Activated CD4-positive, CD25-positive, alpha-beta regulatory T cell treated with anti-CD3 and anti-CD28 coated beads, Interleukin-2, amount 50 U/mL, for 16 hours (primary cell): Measurements from ENCODE around the gene SIX6.
"Not testable (repeated sequence)": the region's sequence is repeated elsewhere in the genome, so short reads cannot be mapped to it uniquely, and the experiment has no call there.

Experiments used
- DNase-seq: peaks from one replicate; pipeline ENCODE4 v3.0.0-alpha.2; 2020; ENCODE audit warnings: low read depth, low spot score

The SIX6 gene

DNA sequence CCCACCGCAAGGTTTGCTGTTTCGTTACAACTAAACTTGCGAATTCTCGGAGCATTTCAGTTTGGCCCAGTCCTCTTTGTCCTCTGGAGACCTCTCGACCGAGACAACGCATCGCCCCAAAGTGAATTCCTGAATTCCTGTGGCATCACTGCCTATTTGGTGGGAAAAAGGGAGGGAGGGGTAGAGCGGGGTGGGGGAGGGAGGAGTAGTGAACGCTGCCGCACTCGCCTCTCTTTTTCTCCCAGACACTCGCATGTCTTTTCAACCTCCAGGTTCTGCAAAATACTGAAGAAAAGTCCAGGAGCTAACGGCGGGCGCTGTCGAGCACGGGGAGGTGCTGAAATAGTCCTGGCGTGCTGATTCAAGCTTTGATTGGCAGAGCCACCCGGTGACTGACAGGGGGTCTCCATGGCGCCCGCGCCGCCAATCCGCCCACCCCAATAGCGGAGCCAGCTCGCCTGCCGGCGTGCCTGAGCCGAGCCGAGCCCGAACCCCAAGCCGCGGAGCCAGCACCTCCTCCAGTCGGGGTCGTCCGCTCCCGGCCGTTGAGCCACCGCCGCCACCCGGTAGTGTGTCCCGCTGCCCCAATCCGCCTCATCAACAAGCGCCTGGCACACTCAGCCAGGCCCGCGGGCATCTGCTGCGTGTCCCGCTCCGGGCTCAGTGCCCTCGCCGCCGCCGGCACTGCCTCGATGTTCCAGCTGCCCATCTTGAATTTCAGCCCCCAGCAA, at the start of gene SIX6:
TSS of gene SIX6 (plus strand) at position 440 of the 731 bp plus-strand sequence. CDS start at position 693, 253 bp downstream.
- no peak for DNase-seq

DNA sequence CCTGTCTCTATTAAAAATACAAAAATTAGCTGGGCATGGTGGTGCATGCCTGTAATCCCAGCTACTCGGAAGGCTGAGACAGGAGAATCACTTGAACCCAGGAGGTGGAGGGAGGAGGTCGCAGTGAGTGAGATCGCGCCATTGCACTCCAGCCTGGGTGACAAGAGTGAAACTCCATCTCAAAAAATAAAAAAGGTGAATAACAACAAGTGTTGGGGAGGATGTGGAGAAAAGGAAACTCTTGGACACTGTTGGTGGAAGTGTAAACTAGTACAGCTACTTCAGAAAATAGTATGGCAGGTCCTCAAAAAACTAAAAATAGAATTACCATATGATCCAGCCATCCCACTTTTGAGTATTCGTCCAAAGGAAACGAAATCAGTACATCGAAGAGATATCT, 28.7 kb upstream of the SIX6 start:
- not testable (repeated sequence) for DNase-seq

DNA sequence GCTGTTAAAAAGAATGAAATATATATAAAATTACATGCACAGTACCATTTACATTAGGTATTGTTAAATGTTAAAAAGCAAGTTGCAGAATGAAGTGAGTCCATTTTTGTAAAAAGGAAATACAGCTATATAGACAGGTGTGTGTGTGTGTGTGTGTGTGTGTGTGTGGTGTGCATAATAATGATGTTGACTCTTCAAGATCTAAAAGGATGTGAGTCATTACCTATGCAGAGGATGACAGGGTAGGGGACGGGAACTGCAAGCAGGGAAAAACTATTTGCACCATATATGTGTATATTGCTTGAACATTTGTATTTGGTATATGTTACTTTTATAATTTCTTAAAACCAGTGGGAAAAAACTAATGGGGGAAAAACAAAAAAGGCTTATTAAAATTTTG, 26.2 kb upstream of the SIX6 start:
- DNase-seq: no peak

DNA sequence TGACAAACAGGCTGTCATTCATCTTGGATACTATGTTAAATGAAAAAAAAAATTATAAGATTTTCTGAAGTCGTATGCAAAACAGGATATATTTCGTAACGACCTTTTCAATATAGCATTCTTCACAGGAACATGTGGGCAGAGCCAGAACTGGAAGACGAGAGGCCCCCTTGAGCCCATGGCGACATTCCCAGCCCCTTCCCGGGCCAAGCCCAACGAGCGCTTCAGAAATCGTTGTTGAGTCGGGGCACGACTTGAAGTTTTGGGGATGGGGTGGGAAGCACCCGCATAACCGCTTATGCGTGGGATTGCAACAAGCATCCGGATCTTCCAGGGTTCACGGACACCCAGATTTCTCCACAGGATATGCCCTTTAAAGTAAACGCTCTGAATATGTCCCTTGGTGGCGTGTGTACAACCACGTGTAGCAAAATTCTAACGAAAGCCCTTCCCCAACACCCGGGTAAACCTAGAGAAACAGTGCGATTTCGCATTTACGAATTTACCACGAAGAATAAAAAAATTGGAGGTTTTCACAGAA, 23.8 kb upstream of the SIX6 start:
- no peak for DNase-seq

DNA sequence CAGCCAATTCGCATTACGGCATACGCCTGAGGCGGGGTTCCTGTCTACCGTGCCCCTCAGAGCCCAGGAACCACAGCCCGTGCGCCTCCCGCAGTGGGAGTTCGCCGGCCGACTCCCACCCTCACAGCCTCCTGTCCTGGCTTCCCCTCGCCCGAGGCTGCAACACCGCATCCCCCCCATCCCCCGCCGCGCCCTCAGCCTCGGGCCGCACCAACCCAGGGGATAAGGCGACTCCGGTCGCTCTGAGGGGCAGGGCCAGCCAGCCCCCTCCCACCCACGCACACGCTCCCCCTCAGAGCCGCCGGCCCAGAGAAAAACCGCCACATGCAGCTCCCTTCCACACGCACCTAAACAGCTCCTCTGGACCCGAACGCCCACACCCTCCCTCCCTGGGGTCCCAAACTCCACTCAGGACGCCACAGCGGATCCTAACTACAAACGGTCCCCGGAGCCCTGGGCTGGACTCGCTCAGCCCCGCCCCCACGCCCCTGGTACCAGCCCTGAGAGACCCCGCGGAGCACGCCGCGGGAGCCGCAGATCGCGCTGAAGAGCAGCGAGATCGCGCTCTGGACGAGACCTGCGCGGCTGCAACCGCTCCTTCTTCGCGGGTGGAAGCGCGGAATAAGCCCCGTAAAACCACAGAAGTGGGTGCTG, 23.2 kb upstream of the SIX6 start, which contains the start of gene C14orf39:
TSS of gene C14orf39 (minus strand) at position 466 of the 654 bp plus-strand sequence. CDS start 985 bp downstream, outside the sequence.
- no peak for DNase-seq

DNA sequence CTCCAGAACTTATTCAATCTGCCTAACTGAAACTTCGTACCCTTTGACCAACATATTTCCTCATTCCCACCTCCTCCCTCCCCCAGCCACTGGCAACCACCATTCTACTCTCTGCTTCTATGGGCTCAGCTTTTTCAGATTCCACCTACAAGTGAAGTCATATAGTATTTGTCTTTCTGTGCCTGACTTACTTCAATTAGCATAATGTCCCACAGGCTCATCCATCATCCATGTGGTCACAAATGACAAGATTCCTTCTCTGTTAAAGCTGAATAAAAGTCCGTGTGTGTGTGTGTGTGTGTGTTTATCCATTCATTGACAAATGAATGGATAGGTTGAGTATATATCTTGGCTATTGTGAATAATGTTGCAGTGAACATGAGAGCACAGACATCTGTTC, 21.7 kb upstream of the SIX6 start:
- no peak for DNase-seq

DNA sequence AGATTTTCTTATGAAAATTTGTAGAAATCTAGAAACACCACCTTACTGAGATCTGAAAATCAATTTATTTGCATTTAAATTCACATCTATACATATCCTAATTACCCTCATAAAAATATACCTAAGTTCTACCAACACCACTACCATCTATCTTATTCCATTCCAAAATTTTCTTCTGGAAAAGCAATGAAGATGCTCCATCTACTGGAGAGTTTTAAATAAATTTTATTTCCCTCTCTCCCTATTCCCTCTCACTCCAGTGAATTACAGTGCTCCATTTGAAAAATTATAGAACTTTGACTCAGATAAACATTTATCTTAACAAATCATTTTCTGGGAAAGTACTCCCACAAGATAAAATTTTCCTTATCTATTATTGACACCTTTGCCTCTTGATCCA, 20.8 kb upstream of the SIX6 start:
- DNase-seq: no peak

DNA sequence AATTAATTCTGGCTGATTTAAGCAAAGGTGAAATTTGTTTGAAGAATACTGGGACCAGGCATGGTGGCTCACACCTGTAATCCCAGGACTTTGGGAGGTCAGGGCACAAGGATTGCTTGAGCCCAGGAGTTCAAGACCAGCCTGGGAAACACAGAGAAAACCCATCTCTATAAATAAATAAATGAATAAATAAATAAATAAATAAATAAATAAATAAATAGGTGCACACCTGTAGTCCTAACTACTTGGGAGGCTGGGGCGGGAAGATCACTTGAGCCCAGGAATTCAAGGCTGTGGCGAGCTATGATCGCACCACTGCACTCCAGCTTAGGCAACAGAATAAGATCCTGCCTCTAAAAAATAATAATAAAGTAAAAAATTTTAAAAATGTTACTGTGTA, 18.7 kb upstream of the SIX6 start:
- no peak for DNase-seq

DNA sequence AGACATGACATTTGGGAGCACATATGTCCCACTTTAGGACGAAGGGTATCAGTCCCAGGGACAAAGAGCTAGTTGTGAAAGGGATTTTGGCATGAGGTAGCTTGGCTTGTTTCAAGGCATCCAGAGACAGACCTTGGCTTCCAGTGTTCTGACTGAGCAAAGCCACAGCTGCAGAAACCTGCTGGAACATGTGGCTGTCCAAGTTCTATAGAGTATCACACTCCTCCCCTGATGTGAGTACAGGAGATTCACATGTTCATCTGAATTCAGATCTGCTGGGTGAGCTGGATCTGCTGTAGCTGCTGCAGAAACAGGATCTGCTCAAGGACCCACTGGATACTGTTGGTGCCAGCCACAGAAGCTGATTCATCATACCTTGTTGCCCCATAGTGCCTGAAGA, 13.0 kb upstream of the SIX6 start:
- DNase-seq: no peak

DNA sequence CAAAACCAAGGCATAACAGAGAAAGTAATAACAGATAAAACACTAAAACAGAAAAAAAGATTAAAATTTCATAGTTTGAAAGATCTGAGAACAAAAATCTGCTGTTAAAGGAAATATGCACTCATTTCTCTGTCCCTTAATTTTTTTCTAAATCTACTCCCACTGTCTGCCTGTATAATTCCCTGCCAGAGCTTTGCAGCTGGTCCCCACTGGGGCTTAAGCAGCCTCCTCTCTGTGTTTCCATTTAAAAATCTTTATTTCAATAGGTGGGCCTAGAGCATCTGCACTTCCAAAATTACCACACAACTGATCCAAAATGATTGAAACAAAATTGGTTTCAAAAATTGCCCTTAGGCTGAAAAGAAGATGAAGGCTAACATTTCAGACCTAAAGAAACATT, 6.4 kb upstream of the SIX6 start:
- DNase-seq: no peak

DNA sequence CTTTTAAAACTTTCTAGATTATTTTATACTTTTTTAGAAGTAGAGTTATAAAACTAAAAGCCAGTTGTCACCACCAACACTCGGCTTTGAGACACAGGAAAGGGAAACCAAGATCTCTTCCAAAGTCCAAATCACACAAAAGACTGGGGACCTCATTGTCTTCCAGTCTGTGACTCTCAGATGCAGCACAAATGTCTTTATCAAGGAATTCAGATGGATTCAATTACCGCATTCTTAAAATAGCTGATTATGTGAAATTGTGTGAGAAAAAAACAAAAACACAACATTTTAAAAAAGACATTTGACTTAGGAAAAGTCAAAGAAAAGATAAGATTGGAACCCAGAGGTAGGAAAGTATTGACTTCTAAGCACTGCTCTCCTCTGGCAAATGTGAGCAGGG, 3.5 kb upstream of the SIX6 start:
- no peak for DNase-seq

DNA sequence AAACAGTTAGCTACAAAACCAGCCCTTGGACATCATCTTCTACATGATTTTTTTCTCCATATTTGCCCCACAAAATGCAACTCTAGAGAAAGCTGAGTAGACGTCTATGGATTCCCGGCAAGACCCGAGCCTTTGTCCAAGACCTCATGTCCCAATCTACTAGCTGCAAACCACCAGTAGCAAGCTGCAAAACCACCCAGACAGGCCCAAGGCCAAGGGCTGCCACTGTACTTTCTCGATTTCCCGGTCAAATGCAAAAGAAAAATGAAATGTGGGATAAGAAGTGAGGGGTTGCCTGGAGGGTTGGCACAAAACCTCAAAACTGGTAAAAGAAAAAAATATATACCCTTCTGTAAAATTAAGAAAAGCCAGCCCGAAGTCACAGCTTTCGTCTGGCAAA, 2.9 kb upstream of the SIX6 start:
- no peak for DNase-seq

DNA sequence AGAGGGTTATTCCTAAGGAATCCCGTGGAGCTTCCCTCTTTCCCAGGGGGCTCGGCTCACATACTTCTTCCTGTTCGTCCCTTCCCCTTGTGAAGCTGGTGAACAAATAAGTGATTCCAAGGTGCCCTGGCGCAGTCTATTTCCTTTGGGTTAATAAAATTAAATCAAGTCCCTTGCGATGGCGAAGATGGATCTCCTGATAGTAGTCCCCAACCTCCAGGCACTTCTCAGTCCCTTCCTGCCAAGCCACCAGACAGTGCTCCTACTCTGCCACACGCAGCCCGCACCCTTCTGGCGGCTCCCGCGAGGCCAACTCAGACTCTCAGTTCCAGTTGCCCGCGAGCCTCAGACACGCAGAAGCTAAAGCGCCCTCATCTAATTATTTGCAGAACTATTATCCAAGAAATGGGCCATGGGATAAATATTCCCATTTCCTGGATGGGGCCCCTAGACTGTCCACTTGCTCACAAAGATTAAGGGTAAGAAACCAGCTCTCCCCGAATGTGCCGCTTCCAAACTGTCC, 2.4 kb upstream of the SIX6 start:
- no peak for DNase-seq

DNA sequence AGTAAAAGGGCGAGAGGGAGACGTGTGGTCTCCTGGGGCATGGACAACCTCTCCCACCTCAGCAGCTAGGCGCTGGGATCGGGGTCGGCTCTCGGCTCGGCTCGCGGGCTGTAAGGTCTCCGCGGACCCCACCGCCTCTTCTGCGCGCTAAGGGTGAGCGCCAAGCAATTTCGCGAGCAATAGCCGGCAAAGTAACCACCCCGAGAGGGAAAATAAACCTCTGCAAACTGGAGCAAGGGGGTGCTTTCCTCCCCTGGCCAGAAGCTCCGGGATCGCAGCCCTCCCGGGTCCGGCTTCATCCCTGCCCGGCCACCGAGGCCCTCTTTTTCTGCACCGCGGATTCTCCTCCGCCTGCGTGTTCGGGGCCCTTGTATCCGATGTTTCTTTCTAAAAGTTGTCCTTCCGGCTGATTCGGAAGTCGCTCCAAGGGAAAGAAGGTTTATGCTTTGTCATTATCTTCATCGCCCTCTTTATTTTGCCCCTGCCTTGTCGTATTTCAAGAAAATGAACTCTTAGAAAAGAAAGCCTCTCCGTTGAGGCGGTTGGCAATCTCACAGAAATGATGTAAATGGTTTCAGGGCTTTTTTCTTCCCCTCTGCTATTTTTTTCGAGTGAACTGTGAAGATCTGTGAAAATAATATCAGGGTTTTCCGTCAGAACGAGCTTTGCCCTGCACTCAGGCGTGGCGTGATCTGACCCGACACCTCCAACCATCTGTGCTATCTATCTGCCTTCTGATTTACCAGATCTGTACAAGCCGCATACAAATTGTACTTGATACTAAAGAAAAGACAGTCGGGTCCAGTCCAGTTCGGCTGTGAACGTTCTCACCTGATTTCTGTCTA, 1.7 kb upstream of the SIX6 start:
- DNase-seq: no peak

DNA sequence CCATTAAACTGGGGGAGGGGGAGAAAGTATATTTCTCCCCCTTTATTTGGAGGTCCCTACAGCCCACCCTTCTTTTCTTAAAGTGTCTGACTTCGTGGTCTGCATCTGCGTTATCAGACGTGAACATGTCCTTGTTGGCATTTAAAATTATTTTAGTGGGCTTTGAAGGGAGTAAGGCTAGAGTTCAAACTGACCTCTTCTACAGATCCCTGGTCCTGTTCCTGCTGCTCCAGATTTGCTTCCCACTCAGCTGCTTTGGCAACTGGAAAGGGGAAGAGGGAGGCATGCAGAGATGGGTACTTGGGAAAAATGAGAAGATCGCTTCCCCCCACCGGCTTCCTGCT, 611 bp upstream of the SIX6 start:
- no peak for DNase-seq

DNA sequence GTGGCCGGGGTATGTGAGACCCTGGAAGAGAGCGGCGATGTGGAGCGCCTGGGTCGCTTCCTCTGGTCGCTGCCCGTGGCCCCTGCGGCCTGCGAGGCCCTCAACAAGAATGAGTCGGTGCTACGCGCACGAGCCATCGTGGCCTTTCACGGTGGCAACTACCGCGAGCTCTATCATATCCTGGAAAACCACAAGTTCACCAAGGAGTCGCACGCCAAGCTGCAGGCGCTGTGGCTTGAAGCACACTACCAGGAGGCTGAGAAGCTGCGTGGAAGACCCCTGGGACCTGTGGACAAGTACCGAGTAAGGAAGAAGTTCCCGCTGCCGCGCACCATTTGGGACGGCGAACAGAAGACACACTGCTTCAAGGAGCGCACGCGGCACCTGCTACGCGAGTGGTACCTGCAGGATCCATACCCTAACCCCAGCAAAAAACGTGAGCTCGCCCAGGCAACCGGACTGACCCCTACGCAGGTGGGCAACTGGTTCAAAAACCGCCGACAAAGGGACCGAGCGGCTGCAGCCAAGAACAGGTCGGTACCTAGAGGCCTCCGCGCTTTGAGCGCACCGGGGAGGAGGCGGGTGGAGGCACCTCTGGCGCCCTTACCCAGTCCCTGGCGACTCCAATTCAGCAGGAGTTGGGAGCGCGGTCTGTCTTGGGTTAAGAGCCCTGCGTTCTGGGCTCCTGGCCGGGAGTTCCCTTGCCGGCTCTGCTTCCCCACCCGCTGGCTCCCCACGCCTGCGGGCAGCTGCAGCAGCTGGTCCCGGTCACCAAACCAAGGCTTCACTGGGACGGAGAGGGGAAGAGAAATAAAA, 700 bp downstream of the SIX6 start:
- DNase-seq: no peak

DNA sequence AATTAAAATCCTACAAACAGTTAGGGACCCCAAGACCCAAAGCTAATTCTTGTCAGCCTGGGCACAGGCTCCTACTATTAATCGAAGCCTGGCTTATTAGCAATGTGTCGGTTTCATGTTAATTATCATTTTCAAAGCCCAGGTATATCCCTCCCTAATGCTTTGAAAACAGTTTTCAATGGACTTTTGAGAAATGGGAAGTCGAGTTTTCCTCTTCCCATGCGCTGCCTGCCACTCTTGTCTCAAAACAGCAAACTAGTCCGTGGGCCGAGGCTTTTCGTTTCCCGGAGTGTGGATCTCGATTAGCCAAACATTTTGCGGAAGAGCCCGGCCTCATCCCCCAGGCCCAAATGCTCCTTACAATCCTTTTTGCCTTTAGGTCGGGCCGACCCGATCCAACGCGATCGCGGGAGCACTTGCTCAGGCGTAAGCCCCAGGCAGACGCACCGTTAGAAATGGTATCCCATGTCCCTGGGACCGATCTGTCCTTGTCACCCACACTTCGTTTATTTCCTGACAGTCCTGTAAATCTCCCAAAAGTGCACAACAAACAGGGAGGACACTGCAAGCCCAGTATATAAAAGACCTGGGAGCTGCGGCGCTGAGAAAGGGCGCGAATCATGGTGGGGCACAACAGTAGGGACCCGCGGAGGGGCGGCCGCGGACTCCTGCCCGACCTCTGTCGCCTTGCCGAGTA, 1.5 kb downstream of the SIX6 start:
- no peak for DNase-seq

DNA sequence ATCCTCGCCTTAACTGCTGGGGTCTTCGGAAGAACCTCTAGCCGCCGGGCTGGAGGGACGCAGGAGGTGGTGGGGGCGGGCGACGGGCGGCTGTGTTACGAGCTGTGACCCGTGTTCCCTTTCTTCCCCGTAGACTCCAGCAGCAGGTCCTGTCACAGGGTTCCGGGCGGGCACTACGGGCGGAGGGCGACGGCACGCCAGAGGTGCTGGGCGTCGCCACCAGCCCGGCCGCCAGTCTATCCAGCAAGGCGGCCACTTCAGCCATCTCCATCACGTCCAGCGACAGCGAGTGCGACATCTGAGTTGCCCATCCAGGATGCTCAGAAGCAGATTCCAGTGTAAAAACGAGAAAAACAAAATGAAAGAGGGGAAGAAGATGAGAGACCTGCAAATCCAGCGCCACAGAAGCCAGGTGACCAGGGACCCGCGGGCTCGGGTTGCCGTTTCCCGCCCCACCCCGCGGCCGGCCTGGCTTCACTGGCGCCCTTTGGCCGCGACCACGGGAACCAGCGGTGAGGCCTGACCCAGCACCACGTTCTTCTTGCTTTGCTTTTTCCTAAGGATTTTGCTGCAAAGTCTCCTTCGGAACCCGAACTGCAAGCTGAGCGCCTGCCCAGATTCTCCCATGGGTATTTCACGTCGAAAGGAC, 2.1 kb downstream of the SIX6 start:
- no peak for DNase-seq

DNA sequence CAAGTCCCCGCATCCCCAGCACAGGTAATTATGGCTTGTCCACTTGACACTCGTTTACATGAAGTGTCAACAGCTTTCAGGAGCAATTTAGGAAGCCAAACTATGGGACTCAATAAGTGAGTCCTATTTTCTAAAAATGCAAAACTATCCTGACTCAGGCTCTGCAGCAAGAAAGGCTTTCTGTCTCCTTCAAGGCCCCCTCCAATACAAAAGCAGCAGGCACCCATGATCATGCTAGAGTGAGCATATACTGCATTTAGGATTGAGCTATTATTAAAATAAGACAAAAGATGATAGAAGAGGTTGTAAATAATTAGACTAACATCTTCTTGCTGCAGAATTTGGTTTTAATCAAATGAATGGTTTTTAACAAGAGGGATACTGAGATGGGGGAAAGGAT, 3.2 kb downstream of the SIX6 start:
- DNase-seq: no peak

DNA sequence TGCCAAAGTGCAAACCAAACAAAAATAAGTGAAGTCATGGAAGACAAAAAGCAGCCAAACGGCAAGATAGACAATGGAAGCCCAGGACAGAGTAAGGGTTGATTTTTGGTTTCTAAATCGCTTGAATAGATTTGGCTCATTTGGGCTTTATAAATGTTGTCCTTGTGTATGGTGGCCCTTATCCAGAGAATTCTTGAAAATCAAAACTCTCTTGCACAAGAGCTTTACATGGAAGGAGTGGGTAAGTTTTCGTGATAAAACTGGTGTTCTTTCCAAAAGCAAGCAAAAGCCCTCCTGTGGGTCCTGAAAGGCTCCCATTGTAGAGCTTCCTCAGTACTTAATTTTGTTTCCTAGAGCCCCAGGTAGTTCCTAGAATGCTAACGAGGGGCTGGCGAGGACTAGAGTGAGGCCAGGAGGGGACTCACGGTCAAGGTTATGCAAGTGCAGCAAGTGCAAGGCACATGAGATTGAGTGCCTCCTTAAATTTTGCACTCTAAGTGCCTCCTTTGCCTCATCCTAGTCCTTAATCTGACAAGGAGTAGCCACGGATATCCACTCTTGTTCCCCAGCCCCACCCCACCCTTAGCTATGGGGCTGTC, 4.1 kb downstream of the SIX6 start:
- no peak for DNase-seq
